Osteoblast (primary cell): ENCODE measurements around the gene PLEKHG7. TPM values are rescaled to one million over a fixed set of nuclear protein-coding genes. Genes with fewer than 3 reads are reported as not detected.
"Not testable (repeated sequence)": the region's sequence is repeated elsewhere in the genome, so short reads cannot be mapped to it uniquely, and the experiment has no call there.

ENCODE experiments used
- DNase-seq: peaks from one replicate; pipeline ENCODE4 v3.0.0; 2011; ENCODE audit warnings: low spot score, mixed read lengths; ENCODE audit not compliant: insufficient read length; ENCODE audit errors: missing footprints
- H2AFZ ChIP-seq: 2 replicates; pipeline ENCODE4 v1.6.0; 2011; ENCODE audit warnings: mild to moderate bottlenecking, low read length
- H3K27ac ChIP-seq: 2 replicates; pipeline ENCODE4 v1.5.1; 2011; ENCODE audit warnings: mild to moderate bottlenecking, low read depth, low read length, moderate library complexity
- H3K27me3 ChIP-seq: 2 replicates; pipeline ENCODE4 v1.6.0; 2012; ENCODE audit warnings: mild to moderate bottlenecking, control low read depth, inconsistent platforms, low read length, moderate library complexity; ENCODE audit not compliant: insufficient read depth
- H3K36me3 ChIP-seq: 2 replicates; pipeline ENCODE4 v1.5.1; 2011; ENCODE audit warnings: mild to moderate bottlenecking, low read length, control low read depth, moderate library complexity; ENCODE audit not compliant: insufficient read depth
- H3K4me1 ChIP-seq: 2 replicates; pipeline ENCODE4 v1.5.1; 2011; ENCODE audit warnings: mild to moderate bottlenecking, low read length, control low read depth, moderate library complexity; ENCODE audit not compliant: insufficient read depth
- H3K4me2 ChIP-seq: 2 replicates; pipeline ENCODE4 v1.6.0; 2011; ENCODE audit warnings: mild to moderate bottlenecking, low read length; ENCODE audit not compliant: insufficient read depth
- H3K4me3 ChIP-seq: fragments of 200-600 bp; sonication (generic); 3 replicates; pipeline ENCODE4 v1.5.1; 2012; ENCODE audit warnings: mild to moderate bottlenecking, low read length, inconsistent platforms; ENCODE audit not compliant: insufficient read depth
- H3K79me2 ChIP-seq: 2 replicates; pipeline ENCODE4 v1.6.0; 2012; ENCODE audit warnings: mild to moderate bottlenecking, low read length, control low read depth, inconsistent platforms; ENCODE audit not compliant: insufficient read depth
- H3K9me3 ChIP-seq: 2 replicates; pipeline ENCODE4 v1.5.1; 2011; ENCODE audit warnings: low read depth, low read length, control low read depth
- H4K20me1 ChIP-seq: 2 replicates; pipeline ENCODE4 v1.6.0; 2012; ENCODE audit warnings: mild to moderate bottlenecking, low read length, control low read depth; ENCODE audit not compliant: insufficient read depth
- CTCF ChIP-seq: IDR thresholded peaks from 2 replicates; pipeline ENCODE4 v1.5.1; 2011; ENCODE audit warnings: mild to moderate bottlenecking, low read depth, low read length, moderate library complexity; ENCODE audit errors: extremely low read depth
- total RNA-seq: library from RNA; depleted of rRNA; stranded (reverse); fragments of >200 nt; gene quantifications from 2 replicates; pipeline ENCODE4 v1.2.3, GENCODE V29; 2012

Gene PLEKHG7
- not detected in 2 replicates for total RNA-seq

GRCh38 chr12:92702754-92703679, at the start of gene PLEKHG7:
Gene PLEKHG7 (plus strand): TSS chr12:92702989. CDS start chr12:92706632, 3,643 bp downstream.
- no peak within 1 kb of the TSS for H2AFZ ChIP-seq
- H3K27ac ChIP-seq: no peak within 1 kb of the TSS
- no peak for TF ChIP-seq CTCF
- no peaks in the 10 kb centered on the region for H3K27me3 ChIP-seq
- no peaks in the 10 kb centered on the region for H4K20me1 ChIP-seq
- H3K36me3 ChIP-seq: no peaks in the 10 kb centered on the region
- no peak within 1 kb of the TSS for H3K4me3 ChIP-seq
- no peaks in the 10 kb centered on the region for H3K4me1 ChIP-seq
- no peaks in the 10 kb centered on the region for H3K79me2 ChIP-seq
- no peak within 1 kb of the TSS for H3K4me2 ChIP-seq
- H3K9me3 ChIP-seq: no peaks in the 10 kb centered on the region
- no peak for DNase-seq

GRCh38 chr12:92654256-92654655, 48.5 kb upstream of the PLEKHG7 start:
- Histone ChIP-seq H3K27ac (peak overlapping the region; percentile 43), H3K4me1 (peaks cover 21% of the 10 kb centered on the region)
- H3K4me3 ChIP-seq, H3K4me2 ChIP-seq, H3K27me3 ChIP-seq, H3K79me2 ChIP-seq, H2AFZ ChIP-seq, H3K9me3 ChIP-seq, H4K20me1 ChIP-seq, DNase-seq, H3K36me3 ChIP-seq: not testable (repeated sequence)

- peak overlapping the region; percentile 35 for H3K4me2 ChIP-seq
- H3K79me2 ChIP-seq: no peaks in the 10 kb centered on the region
- no peak overlapping the region for H2AFZ ChIP-seq
- H3K36me3 ChIP-seq: no peaks in the 10 kb centered on the region
- peak; percentile 80 for DNase-seq
- no peak overlapping the region for H3K4me3 ChIP-seq
- TF ChIP-seq CTCF: no peak
- no peaks in the 10 kb centered on the region for H3K9me3 ChIP-seq
- H3K27ac ChIP-seq: peak overlapping the region; percentile 43
- no peaks in the 10 kb centered on the region for H3K27me3 ChIP-seq
- peaks cover 15% of the 10 kb centered on the region for H3K4me1 ChIP-seq
- no peaks in the 10 kb centered on the region for H4K20me1 ChIP-seq
These were observed 47.9 kb upstream of the PLEKHG7 start for GRCh38 chr12:92654929-92655328.

- H3K4me2 ChIP-seq: no peak overlapping the region
- H3K4me3 ChIP-seq: no peak overlapping the region
- no peak overlapping the region for H2AFZ ChIP-seq
- H3K27ac ChIP-seq: no peak overlapping the region
- H3K4me1 ChIP-seq: peaks cover 15% of the 10 kb centered on the region
- H3K36me3 ChIP-seq: no peaks in the 10 kb centered on the region
- H3K27me3 ChIP-seq: no peaks in the 10 kb centered on the region
- H3K79me2 ChIP-seq: no peaks in the 10 kb centered on the region
- H4K20me1 ChIP-seq: no peaks in the 10 kb centered on the region
- TF ChIP-seq CTCF: no peak
- DNase-seq: no peak
- H3K9me3 ChIP-seq: no peaks in the 10 kb centered on the region
These were observed 45.9 kb upstream of the PLEKHG7 start for GRCh38 chr12:92656911-92657310.
